Measurements from ENCODE around the gene TFB1M.
"Not testable (repeated sequence)": the region's sequence is repeated elsewhere in the genome, so short reads cannot be mapped to it uniquely, and the experiment has no call there.

The TFB1M gene

GRCh38 chr6:155314092-155314772 lies at the start of gene TFB1M:
Gene TFB1M (minus strand): TSS chr6:155314484. CDS start chr6:155314428, 56 bp downstream.
- peak; percentile 96 for DNase-seq (ENCODE audit: low read depth in 2 of 2, low spot score in 1 of 2)

- not testable (repeated sequence) for DNase-seq (ENCODE audit: low read depth in 2 of 2, low spot score in 1 of 2)
These were observed 49.7 kb upstream of the TFB1M start for GRCh38 chr6:155364021-155364420.

- not testable (repeated sequence) for DNase-seq (ENCODE audit: low read depth in 2 of 2, low spot score in 1 of 2)
These were observed 48.8 kb upstream of the TFB1M start for GRCh38 chr6:155362968-155363632.

- DNase-seq (ENCODE audit: low read depth in 2 of 2, low spot score in 1 of 2): no peak
These were observed 39.9 kb upstream of the TFB1M start for GRCh38 chr6:155354167-155354566.

- no peak for DNase-seq (ENCODE audit: low read depth in 2 of 2, low spot score in 1 of 2)
These were observed 38.5 kb upstream of the TFB1M start for GRCh38 chr6:155352811-155353210.

- no peak for DNase-seq (ENCODE audit: low read depth in 2 of 2, low spot score in 1 of 2)
These were observed 37.8 kb upstream of the TFB1M start for GRCh38 chr6:155352130-155352420.

- DNase-seq (ENCODE audit: low read depth in 2 of 2, low spot score in 1 of 2): no peak
These were observed 37.2 kb upstream of the TFB1M start for GRCh38 chr6:155351273-155352129.

GRCh38 chr6:155349956-155350355 lies 35.7 kb upstream of the TFB1M start:
- no peak for DNase-seq (ENCODE audit: low read depth in 2 of 2, low spot score in 1 of 2)

- no peak for DNase-seq (ENCODE audit: low read depth in 2 of 2, low spot score in 1 of 2)
These were observed 34.8 kb upstream of the TFB1M start for GRCh38 chr6:155349129-155349528.

- no peak for DNase-seq (ENCODE audit: low read depth in 2 of 2, low spot score in 1 of 2)
These were observed 33.5 kb upstream of the TFB1M start for GRCh38 chr6:155347800-155348199.

GRCh38 chr6:155346957-155347356 lies 32.7 kb upstream of the TFB1M start:
- DNase-seq (ENCODE audit: low read depth in 2 of 2, low spot score in 1 of 2): no peak

GRCh38 chr6:155344341-155345006 lies 30.2 kb upstream of the TFB1M start:
- no peak for DNase-seq (ENCODE audit: low read depth in 2 of 2, low spot score in 1 of 2)

GRCh38 chr6:155341130-155341828 lies 27.0 kb upstream of the TFB1M start:
- DNase-seq (ENCODE audit: low read depth in 2 of 2, low spot score in 1 of 2): no peak

- no peak for DNase-seq (ENCODE audit: low read depth in 2 of 2, low spot score in 1 of 2)
These were observed 26.3 kb upstream of the TFB1M start for GRCh38 chr6:155340464-155341129.

GRCh38 chr6:155339929-155340328 lies 25.6 kb upstream of the TFB1M start:
- not testable (repeated sequence) for DNase-seq (ENCODE audit: low read depth in 2 of 2, low spot score in 1 of 2)

GRCh38 chr6:155338237-155338636 lies 24.0 kb upstream of the TFB1M start:
- not testable (repeated sequence) for DNase-seq (ENCODE audit: low read depth in 2 of 2, low spot score in 1 of 2)

GRCh38 chr6:155335265-155335664 lies 21.0 kb upstream of the TFB1M start:
- no peak for DNase-seq (ENCODE audit: low read depth in 2 of 2, low spot score in 1 of 2)

- not testable (repeated sequence) for DNase-seq (ENCODE audit: low read depth in 2 of 2, low spot score in 1 of 2)
These were observed 19.8 kb upstream of the TFB1M start for GRCh38 chr6:155334073-155334472.

GRCh38 chr6:155333414-155333813 lies 19.1 kb upstream of the TFB1M start:
- DNase-seq (ENCODE audit: low read depth in 2 of 2, low spot score in 1 of 2): no peak

GRCh38 chr6:155330922-155331321 lies 16.6 kb upstream of the TFB1M start:
- no peak for DNase-seq (ENCODE audit: low read depth in 2 of 2, low spot score in 1 of 2)

Measured in stimulated activated CD8-positive, alpha-beta memory T cell treated with anti-CD3 and anti-CD28 coated beads, Interleukin-4, amount 100 ng/mL, for 4 hours (primary cell).